Myometrial cell (primary cell): Measurements from ENCODE around the gene FMO2. TPM values are rescaled to one million over a fixed set of nuclear protein-coding genes. Genes with fewer than 3 reads are reported as not detected.

Experiments
- total RNA-seq: library from RNA; depleted of rRNA; stranded (reverse); fragments of >200 nt; gene quantifications from 2 replicates; pipeline ENCODE4 v1.2.3, GENCODE V29; 2015

The FMO2 gene
- total RNA-seq = not detected in 2 replicates

DNA sequence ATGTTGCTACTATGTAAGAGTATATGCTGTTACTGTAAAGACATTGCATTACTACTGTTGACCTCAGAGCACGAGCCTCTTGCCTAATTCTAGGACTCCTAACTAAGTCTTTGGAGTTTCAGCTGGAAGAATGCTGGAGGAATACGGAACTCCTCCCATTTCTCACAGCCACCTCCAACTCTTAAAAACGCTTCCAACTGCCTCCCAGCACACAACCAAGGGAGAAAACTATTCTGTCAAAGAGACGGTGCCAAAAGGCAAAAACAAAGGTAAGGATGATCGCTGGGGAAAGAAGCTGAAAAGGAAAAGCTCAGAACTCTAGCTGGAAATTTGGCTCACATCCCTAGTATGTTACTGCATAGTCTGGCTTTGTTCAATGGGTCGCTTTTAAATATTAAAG is at the start of gene FMO2:
Gene FMO2, plus strand, starts transcription at position 210 of the 400 bp plus-strand sequence. CDS start 414 bp downstream, outside the sequence.

GRCh38 chr1:171248302-171248701 is 63.2 kb downstream of the FMO2 start, which contains the start of gene FMO1:
Gene FMO1, plus strand, starts transcription at chr1:171248494. Its CDS starts 9,594 bp downstream, at chr1:171258088.

Other genes starting within 250 kb of the FMO2 start
- not detected in 2 replicates for gene MROH9, start 249.8 kb upstream of the FMO2 start, total RNA-seq
- under 0.01 TPM in 1 of 2 replicates, not detected in the other for gene FMO3, start 94.4 kb upstream of the FMO2 start, total RNA-seq
- gene FMO1, start 63.2 kb downstream of the FMO2 start, total RNA-seq = not detected in 2 replicates
- gene FMO4, start 128.9 kb downstream of the FMO2 start, total RNA-seq = 4.0 and 4.1 TPM in 2 replicates